ENCODE data around the gene MRPL14. TPM values are rescaled to one million over a fixed set of nuclear protein-coding genes. Genes with fewer than 3 reads are reported as not detected.
A peak's percentile ranks its signal among the peaks of the same experiment; 100 is the strongest.

The MRPL14 gene
- total RNA-seq, 2 donors from 2014 or later: 44.1 to 45.9 TPM

DNA sequence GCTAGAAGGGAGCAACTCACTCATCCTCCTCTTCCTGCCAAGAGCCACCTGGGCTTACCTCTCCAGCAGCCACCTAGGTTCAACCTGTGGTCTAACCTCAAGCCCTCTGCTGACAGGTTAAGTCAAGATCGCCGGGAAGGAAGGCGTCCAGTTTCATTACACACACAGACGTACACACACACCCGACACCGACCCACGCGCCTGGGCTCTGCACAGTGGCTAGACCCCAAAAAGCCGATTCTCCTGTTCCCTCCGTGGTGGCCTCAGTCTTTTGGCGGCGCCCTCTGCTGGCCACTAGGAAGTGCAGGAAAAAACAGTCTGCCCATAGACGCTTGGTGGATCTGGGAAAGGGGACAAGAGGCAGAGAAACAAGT is 52.8 kb downstream of the MRPL14 start:
- no peaks in the 10 kb centered on the region for H3K9me3 ChIP-seq

DNA sequence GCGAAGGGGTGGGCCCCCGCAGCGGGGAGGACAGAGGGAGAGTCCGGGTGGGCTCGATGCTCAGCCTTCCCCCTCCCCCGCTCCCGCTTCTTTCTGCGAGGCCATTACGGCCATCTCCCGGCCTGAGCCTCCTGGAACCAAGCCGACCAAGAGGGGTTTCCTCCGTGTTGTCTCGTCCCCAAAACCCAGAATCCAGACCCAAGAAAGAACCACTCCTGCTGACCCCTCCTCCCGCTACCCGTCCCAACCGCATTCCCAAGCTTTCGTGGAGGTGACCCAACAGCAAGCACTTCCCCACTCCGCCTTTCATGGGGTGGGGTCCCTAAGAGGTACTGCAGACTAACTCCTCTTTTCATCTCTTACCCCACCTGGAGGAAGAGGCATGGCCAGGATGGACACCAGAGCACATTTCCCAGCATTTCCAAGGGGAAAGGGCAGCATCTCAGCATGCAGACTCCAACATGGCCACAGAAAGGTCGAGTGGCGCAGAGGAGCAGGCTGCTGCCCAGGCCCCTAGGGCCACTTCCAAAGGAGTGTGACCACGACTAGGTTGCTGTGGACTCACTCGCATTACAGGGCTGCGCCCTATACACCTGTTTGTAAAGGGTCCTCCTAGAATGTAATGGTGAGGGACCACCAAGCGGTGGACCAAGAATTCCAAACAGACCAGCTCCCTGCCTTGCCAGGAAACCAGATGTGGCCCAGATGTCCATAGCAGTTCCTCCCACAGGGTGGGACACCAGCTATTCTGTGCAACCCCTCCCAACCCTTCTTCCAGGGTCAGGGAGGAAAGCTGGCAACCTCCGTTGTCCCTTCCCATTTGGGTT is 53.4 kb downstream of the MRPL14 start:
- Histone ChIP-seq H3K27ac (peak overlapping the region; percentile 85 to 89), H3K4me3 (peak overlapping the region; percentile 34 to 57), H3K36me3 (no peaks in the 10 kb centered on the region), H3K27me3 (no peaks in the 10 kb centered on the region), H3K9me3 (no peaks in the 10 kb centered on the region), H3K4me1 (peaks cover 3 to 46% of the 10 kb centered on the region in 2 donors)
- TF ChIP-seq, protein P1, sequence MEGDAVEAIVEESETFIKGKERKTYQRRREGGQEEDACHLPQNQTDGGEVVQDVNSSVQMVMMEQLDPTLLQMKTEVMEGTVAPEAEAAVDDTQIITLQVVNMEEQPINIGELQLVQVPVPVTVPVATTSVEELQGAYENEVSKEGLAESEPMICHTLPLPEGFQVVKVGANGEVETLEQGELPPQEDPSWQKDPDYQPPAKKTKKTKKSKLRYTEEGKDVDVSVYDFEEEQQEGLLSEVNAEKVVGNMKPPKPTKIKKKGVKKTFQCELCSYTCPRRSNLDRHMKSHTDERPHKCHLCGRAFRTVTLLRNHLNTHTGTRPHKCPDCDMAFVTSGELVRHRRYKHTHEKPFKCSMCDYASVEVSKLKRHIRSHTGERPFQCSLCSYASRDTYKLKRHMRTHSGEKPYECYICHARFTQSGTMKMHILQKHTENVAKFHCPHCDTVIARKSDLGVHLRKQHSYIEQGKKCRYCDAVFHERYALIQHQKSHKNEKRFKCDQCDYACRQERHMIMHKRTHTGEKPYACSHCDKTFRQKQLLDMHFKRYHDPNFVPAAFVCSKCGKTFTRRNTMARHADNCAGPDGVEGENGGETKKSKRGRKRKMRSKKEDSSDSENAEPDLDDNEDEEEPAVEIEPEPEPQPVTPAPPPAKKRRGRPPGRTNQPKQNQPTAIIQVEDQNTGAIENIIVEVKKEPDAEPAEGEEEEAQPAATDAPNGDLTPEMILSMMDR (IDR thresholded peaks at IDR 0.05): no peak
- DNase-seq (ENCODE audit: low spot score): no peak

More for the DNA sequence above, 52.8 kb downstream of the MRPL14 start:
- no peaks in the 10 kb centered on the region for H3K36me3 ChIP-seq
- peak overlapping the region in 1 of 2 donors; percentile 57 for H3K4me3 ChIP-seq
- TF ChIP-seq, protein P1 (IDR thresholded peaks at IDR 0.05): peak; percentile 93 to 94
- H3K27me3 ChIP-seq: no peaks in the 10 kb centered on the region
- peak overlapping the region; percentile 85 to 89 for H3K27ac ChIP-seq
- H3K4me1 ChIP-seq: peaks cover 3 to 52% of the 10 kb centered on the region in 2 donors
- DNase-seq (ENCODE audit: low spot score): peak; percentile 86

DNA sequence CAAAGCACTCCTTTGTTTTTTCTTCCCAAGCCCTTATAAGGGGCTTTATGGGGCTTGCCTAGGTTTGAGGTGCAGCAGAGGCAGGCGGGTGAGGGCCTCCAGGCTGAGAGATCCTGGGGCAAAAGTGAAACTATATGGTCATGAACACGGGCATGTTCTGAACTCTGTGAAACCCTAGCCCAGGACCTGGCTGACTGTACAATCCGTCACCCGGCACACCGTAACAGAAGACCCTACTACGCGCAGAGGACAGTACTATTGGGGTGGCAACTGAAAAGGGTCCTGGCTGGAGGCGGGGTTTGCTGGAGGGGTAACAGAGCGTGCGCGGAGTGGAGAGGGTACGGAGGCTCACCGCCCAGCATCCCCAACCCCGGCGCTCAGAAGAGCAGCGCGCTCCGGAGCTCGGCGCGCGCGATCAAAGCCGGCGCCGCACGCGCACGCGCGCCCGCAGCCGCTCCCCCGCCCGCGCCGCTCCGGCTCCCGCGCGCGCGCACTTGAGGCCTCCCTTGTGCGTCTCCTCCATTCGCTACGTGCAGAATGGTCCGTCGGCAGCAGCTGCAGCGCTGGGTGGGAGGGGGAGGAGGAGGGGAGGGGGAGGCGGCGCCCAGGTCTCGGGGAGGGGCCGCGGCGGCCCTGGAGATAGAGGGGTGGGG is 54.2 kb downstream of the MRPL14 start:
- H3K27me3 ChIP-seq: no peaks in the 10 kb centered on the region
- H3K36me3 ChIP-seq: no peaks in the 10 kb centered on the region
- H3K9me3 ChIP-seq: no peaks in the 10 kb centered on the region
- peak overlapping the region; percentile 34 to 57 for H3K4me3 ChIP-seq
- TF ChIP-seq, protein P1 (IDR thresholded peaks at IDR 0.05): no peak
- no peak for DNase-seq (ENCODE audit: low spot score)
- peak overlapping the region; percentile 85 to 89 for H3K27ac ChIP-seq
- peaks cover 3 to 46% of the 10 kb centered on the region in 2 donors for H3K4me1 ChIP-seq

DNA sequence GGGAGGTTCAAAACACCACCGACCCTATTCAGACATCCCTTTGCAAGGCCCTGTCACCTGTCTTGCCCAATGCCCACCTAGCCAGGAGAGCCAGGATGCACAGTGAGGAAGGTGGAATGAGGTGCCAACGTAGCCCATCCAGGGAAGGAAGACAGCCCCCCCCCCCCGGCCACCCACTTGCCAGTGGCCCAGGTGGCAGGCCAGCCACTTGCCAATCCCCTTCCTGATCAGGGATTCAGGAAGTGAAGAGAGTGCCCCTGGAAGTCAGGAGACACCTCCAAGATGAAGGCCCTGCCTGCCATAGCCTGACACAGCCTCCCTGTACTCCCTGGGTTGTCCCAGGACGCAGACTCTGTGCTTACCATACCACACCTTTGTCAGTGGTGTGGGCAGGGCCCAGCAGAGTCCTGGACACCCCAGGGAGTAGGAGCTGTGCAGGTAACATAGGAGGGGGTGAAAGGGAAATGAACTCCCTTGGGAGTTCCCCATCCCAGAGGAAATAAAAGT is 54.7 kb downstream of the MRPL14 start:
- Histone ChIP-seq H3K4me1 (peaks cover 3 to 46% of the 10 kb centered on the region in 2 donors), H3K9me3 (no peaks in the 10 kb centered on the region), H3K36me3 (no peaks in the 10 kb centered on the region), H3K27ac (peak overlapping the region; percentile 85 to 89), H3K4me3 (peak overlapping the region in 1 of 2 donors; percentile 57), H3K27me3 (no peaks in the 10 kb centered on the region)
- no peak for DNase-seq (ENCODE audit: low spot score)
- TF ChIP-seq, protein P1 (IDR thresholded peaks at IDR 0.05): no peak

DNA sequence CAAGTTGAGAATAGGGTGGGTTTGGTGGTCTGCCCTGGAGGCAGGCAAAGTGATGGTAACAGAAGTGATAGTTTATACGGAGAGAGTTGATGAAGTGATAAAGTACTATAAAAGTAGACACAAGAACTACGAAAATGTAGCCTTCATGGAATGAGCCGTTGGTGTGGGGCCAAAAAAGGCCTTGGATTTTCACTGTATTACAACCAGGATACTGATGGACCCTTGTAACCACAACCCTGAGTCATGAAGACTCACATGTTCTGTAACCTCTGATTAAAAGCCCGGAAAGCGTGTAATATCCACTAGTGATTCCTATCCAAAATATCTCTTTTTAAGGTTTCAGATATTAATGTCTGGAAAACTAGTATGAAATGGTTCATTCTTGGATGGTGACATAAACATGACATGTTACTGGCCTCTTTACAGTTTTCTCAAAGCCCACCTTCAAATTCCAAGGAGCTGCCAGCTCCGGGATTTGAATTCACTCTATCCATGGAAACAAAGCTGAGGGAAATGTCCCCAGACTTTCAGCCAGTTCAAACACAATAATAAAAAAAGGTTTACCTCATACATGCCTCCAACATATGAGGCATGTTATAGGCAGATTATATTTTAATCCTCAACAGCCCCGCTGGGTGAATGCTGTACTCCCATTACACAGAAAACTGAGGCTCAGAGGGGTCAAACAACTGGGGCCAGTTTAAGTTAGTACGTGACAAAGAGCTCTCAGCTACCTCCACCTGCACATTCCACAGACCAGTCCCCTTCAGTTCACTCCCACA is 55.4 kb downstream of the MRPL14 start:
- no peaks in the 10 kb centered on the region for H3K36me3 ChIP-seq
- no peaks in the 10 kb centered on the region for H3K9me3 ChIP-seq
- TF ChIP-seq, protein P1 (IDR thresholded peaks at IDR 0.05): no peak
- H3K27me3 ChIP-seq: no peaks in the 10 kb centered on the region
- H3K27ac ChIP-seq: peak overlapping the region; percentile 23 to 85
- no peak overlapping the region for H3K4me3 ChIP-seq
- H3K4me1 ChIP-seq: peaks cover 3 to 42% of the 10 kb centered on the region in 2 donors
- DNase-seq (ENCODE audit: low spot score): no peak
